K562 (cell line): ENCODE data around the gene ASMT.

Source experiments
- CHD4 ChIP-seq: fragments of 200-600 bp; sonication (generic); IDR thresholded peaks from 3 replicates; pipeline ENCODE4 v1.6.1; 2012; ENCODE audit warnings: low read depth, mild to moderate bottlenecking, mixed read lengths, low read length, inconsistent platforms; ENCODE audit not compliant: insufficient read depth, insufficient replicate concordance, poor library complexity, severe bottlenecking
- HCFC1 ChIP-seq: IDR thresholded peaks from 2 replicates; pipeline ENCODE4 v1.6.1; 2012; ENCODE audit warnings: low read depth, low read length, improper control_type of control experiment
- NFYB ChIP-seq: IDR thresholded peaks from 2 replicates; pipeline ENCODE4 v1.6.1; 2011; ENCODE audit warnings: mild to moderate bottlenecking, moderate library complexity; ENCODE audit not compliant: insufficient read length; ENCODE audit errors: extremely low read depth
- POLR2AphosphoS2 ChIP-seq: IDR thresholded peaks from 2 replicates; pipeline ENCODE4 v1.6.1; 2012; ENCODE audit warnings: low read length, improper control_type of control experiment
- POU5F1 ChIP-seq: fragments of 150-350 bp; IDR thresholded peaks from 2 replicates; pipeline ENCODE4 v1.6.1; 2014; ENCODE audit warnings: borderline replicate concordance, low read length, low read depth, mild to moderate bottlenecking; ENCODE audit not compliant: partially characterized antibody
- RBFOX2 ChIP-seq: fragments of 200-400 bp; formaldehyde crosslinking; IDR thresholded peaks from 2 replicates; pipeline ENCODE4 v1.6.1; 2017; ENCODE audit warnings: low read depth, mild to moderate bottlenecking, low read length, moderate library complexity
- SMC3 ChIP-seq: conservative IDR thresholded peaks from 2 replicates; pipeline ENCODE4 v1.6.1; 2011; ENCODE audit warnings: low read depth, low read length, improper control_type of control experiment; ENCODE audit not compliant: insufficient read depth
- TAF1 ChIP-seq: IDR thresholded peaks from 2 replicates; pipeline ENCODE4 v1.6.1; 2011; ENCODE audit warnings: mild to moderate bottlenecking, low read length, moderate library complexity; ENCODE audit not compliant: insufficient read depth, control insufficient read depth, severe bottlenecking; ENCODE audit errors: extremely low read depth
- YY1 ChIP-seq, 3 experiments: IDR thresholded peaks; 2 replicates each; pipeline ENCODE4 v1.6.1; 2011; ENCODE audit warnings: low read length in 2 of 3, mild to moderate bottlenecking in 2 of 3, moderate library complexity in 2 of 3, borderline replicate concordance in 1 of 3, control low read depth in 1 of 3, low read depth in 1 of 3; ENCODE audit not compliant: insufficient read depth in 3 of 3, insufficient replicate concordance in 2 of 3, control insufficient read depth in 1 of 3, insufficient read length in 1 of 3; ENCODE audit errors: extremely low read depth in 1 of 3
- ZKSCAN1 ChIP-seq: fragments of 150-350 bp; IDR thresholded peaks from 2 replicates; pipeline ENCODE4 v1.6.1; 2016; ENCODE audit warnings: low read depth, low read length
- TF ChIP-seq, protein P1 (sequence below): fragments of 200-800 bp; sonication (Bioruptor generic); IDR thresholded peaks from 2 replicates; pipeline ENCODE4 v1.6.1; 2017; ENCODE audit warnings: missing genetic modification characterization, missing compliant biosample characterization
- TF ChIP-seq, protein P2 (sequence below): sonication (generic); formaldehyde crosslinking; IDR thresholded peaks from 2 replicates; pipeline ENCODE4 v1.8.1; 2022; ENCODE audit warnings: missing genetic modification reagents
- TF ChIP-seq, protein P3 (sequence below), 3 experiments: IDR thresholded peaks in 2 of 3; conservative IDR thresholded peaks in 1 of 3; 2 replicates each; pipeline ENCODE4 v1.5.1; 2011 to 2012; ENCODE audit warnings: low read length in 3 of 3, mild to moderate bottlenecking in 3 of 3, control low read depth in 2 of 3, improper control_type of control experiment in 1 of 3, inconsistent platforms in 1 of 3, low read depth in 1 of 3, mixed read lengths in 1 of 3, moderate library complexity in 1 of 3; ENCODE audit not compliant: insufficient read depth in 2 of 3
- TF ChIP-seq, protein P4 (sequence below): fragments of 450-650 bp; IDR thresholded peaks from 2 replicates; pipeline ENCODE4 v1.6.1; 2018; ENCODE audit not compliant: partially characterized antibody

DNA sequence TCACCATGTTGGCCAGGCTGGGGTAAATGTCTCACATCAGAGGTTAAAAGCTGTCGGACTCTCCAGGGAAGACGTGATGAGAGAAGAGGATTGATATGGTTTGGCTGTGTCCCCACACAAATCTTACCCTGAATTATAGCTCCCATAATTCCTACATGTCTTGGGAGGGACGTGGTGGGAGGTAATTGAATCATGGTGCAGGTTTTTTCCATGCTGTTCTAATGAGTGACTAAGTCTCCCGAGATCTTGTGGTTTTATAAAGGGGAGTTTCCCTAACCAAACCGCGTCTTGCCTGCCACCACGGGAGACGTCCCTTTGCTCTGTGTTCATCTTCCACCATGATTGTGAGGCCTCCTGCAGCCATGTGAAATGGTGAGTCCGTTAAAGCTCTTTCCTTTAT is 64.4 kb downstream of the ASMT start:
- no peak for TF ChIP-seq ZKSCAN1
- no peak for TF ChIP-seq POLR2AphosphoS2
- no peak for TF ChIP-seq NFYB
- TF ChIP-seq POU5F1, result no peak
- TF ChIP-seq CHD4, result no peak
- TF ChIP-seq RBFOX2, result no peak
- TF ChIP-seq SMC3, result no peak
- TF ChIP-seq, protein P1, sequence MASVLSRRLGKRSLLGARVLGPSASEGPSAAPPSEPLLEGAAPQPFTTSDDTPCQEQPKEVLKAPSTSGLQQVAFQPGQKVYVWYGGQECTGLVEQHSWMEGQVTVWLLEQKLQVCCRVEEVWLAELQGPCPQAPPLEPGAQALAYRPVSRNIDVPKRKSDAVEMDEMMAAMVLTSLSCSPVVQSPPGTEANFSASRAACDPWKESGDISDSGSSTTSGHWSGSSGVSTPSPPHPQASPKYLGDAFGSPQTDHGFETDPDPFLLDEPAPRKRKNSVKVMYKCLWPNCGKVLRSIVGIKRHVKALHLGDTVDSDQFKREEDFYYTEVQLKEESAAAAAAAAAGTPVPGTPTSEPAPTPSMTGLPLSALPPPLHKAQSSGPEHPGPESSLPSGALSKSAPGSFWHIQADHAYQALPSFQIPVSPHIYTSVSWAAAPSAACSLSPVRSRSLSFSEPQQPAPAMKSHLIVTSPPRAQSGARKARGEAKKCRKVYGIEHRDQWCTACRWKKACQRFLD (CRISPR knock-in tag), result no peak
- TF ChIP-seq, protein P2, sequence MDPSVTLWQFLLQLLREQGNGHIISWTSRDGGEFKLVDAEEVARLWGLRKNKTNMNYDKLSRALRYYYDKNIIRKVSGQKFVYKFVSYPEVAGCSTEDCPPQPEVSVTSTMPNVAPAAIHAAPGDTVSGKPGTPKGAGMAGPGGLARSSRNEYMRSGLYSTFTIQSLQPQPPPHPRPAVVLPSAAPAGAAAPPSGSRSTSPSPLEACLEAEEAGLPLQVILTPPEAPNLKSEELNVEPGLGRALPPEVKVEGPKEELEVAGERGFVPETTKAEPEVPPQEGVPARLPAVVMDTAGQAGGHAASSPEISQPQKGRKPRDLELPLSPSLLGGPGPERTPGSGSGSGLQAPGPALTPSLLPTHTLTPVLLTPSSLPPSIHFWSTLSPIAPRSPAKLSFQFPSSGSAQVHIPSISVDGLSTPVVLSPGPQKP (CRISPR knock-in tag), result no peak
- TF ChIP-seq, protein P3, sequence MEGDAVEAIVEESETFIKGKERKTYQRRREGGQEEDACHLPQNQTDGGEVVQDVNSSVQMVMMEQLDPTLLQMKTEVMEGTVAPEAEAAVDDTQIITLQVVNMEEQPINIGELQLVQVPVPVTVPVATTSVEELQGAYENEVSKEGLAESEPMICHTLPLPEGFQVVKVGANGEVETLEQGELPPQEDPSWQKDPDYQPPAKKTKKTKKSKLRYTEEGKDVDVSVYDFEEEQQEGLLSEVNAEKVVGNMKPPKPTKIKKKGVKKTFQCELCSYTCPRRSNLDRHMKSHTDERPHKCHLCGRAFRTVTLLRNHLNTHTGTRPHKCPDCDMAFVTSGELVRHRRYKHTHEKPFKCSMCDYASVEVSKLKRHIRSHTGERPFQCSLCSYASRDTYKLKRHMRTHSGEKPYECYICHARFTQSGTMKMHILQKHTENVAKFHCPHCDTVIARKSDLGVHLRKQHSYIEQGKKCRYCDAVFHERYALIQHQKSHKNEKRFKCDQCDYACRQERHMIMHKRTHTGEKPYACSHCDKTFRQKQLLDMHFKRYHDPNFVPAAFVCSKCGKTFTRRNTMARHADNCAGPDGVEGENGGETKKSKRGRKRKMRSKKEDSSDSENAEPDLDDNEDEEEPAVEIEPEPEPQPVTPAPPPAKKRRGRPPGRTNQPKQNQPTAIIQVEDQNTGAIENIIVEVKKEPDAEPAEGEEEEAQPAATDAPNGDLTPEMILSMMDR (IDR thresholded peaks at IDR 0.05 in 2 of 3, conservative IDR thresholded peaks at IDR 0.05 in 1 of 3; ENCODE audit: insufficient read depth in 2 of 3, low read depth in 1 of 3, low read length in 3 of 3), result no peak
- no peak for TF ChIP-seq TAF1
- TF ChIP-seq HCFC1, result no peak
- TF ChIP-seq YY1 (IDR thresholded peaks at IDR 0.05; ENCODE audit: borderline replicate concordance in 1 of 3, control insufficient read depth in 1 of 3, extremely low read depth in 1 of 3, insufficient read depth in 3 of 3, insufficient read length in 1 of 3, insufficient replicate concordance in 2 of 3, low read depth in 1 of 3, low read length in 2 of 3), result no peak
- TF ChIP-seq, protein P4, sequence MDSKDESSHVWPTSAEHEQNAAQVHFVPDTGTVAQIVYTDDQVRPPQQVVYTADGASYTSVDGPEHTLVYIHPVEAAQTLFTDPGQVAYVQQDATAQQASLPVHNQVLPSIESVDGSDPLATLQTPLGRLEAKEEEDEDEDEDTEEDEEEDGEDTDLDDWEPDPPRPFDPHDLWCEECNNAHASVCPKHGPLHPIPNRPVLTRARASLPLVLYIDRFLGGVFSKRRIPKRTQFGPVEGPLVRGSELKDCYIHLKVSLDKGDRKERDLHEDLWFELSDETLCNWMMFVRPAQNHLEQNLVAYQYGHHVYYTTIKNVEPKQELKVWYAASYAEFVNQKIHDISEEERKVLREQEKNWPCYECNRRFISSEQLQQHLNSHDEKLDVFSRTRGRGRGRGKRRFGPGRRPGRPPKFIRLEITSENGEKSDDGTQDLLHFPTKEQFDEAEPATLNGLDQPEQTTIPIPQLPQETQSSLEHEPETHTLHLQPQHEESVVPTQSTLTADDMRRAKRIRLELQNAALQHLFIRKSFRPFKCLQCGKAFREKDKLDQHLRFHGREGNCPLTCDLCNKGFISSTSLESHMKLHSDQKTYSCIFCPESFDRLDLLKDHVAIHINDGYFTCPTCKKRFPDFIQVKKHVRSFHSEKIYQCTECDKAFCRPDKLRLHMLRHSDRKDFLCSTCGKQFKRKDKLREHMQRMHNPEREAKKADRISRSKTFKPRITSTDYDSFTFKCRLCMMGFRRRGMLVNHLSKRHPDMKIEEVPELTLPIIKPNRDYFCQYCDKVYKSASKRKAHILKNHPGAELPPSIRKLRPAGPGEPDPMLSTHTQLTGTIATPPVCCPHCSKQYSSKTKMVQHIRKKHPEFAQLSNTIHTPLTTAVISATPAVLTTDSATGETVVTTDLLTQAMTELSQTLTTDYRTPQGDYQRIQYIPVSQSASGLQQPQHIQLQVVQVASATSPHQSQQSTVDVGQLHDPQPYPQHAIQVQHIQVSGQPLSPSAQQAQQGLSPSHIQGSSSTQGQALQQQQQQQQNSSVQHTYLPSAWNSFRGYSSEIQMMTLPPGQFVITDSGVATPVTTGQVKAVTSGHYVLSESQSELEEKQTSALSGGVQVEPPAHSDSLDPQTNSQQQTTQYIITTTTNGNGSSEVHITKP, result no peak
